Panc1 (cell line): ENCODE data around the gene MYH10.

Experiments used
- POLR2AphosphoS5 ChIP-seq: IDR thresholded peaks from 2 replicates; pipeline ENCODE4 v1.6.1; 2012; ENCODE audit warnings: mild to moderate bottlenecking, low read depth, low read length, moderate library complexity
- SIN3A ChIP-seq: IDR thresholded peaks from 2 replicates; pipeline ENCODE4 v1.6.1; 2012; ENCODE audit warnings: low read depth, mild to moderate bottlenecking, low read length, moderate library complexity, borderline replicate concordance; ENCODE audit not compliant: insufficient read depth

- TF ChIP-seq POLR2AphosphoS5 (no peak), SIN3A (no peak)
Measured at GRCh38 chr17:8522577-8522976, 107.9 kb downstream of the MYH10 start.
